Measurements from ENCODE around the gene PRELID3B.

The PRELID3B gene

DNA sequence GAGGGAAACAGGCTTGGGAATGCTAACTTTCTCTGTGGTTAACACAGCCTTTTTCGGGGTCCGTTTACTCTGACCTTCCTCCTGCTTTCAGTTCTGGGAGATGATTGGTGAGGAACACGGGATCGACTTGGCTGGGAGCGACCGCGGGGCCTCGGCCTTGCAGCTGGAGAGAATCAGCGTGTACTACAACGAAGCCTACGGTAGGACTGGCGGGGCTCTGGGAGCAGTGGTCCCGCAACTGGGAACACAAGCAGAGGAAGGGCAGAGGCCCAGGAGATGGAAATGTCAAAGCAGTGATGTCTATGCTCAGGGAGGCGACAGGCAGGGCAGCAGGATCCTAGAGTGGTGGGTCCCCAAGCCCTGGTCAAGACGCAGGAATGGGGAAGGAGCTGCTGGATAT is 19.8 kb downstream of the PRELID3B start:
- intact Hi-C loops (cut with DNase I; ENCODE audit: low total_unique reads) = no loop called here
- peaks cover 29 to 52% (median 37%) of the 10 kb centered on the region in 3 donors for H3K36me3 ChIP-seq
- no peak overlapping the region for H3K27ac ChIP-seq
- H3K4me1 ChIP-seq = peaks cover 0 to 11% (median 3%) of the 10 kb centered on the region in 4 donors
- no peak overlapping the region for H3K4me3 ChIP-seq
- DNase-seq = no peak
- TF ChIP-seq, protein P1, sequence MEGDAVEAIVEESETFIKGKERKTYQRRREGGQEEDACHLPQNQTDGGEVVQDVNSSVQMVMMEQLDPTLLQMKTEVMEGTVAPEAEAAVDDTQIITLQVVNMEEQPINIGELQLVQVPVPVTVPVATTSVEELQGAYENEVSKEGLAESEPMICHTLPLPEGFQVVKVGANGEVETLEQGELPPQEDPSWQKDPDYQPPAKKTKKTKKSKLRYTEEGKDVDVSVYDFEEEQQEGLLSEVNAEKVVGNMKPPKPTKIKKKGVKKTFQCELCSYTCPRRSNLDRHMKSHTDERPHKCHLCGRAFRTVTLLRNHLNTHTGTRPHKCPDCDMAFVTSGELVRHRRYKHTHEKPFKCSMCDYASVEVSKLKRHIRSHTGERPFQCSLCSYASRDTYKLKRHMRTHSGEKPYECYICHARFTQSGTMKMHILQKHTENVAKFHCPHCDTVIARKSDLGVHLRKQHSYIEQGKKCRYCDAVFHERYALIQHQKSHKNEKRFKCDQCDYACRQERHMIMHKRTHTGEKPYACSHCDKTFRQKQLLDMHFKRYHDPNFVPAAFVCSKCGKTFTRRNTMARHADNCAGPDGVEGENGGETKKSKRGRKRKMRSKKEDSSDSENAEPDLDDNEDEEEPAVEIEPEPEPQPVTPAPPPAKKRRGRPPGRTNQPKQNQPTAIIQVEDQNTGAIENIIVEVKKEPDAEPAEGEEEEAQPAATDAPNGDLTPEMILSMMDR (IDR thresholded peaks at IDR 0.05) = no peak
- no peaks in the 10 kb centered on the region for H3K27me3 ChIP-seq
- H3K9me3 ChIP-seq = no peaks in the 10 kb centered on the region

DNA sequence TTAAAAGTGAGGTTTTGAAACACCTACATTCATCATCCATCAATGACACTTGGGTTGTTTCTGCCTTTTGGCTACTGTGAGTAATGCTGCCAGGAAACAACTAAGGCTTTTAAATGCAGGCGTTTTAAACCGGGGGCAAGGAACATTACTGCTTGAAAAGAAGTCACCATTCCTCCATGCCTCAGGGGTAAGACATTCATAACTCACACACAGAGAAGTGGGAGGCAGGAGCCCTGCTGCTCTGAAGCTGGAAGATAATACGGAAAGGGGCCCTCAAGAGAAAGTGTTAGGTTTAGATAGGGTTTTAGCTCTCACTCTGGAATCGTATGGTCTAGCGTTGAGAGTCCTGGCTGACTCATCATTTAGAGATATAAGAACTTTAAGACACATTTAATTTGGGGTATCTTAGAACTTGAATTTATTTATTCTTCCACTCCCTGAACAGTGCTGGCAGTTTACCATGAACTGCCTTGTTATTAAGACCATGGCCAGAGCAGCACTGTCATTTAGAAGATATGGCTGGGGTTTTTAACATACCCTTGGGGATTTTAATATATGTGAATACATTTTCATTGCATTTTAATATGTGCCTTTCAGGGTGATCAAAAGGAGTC is 21.5 kb downstream of the PRELID3B start:
- DNase-seq = no peak
- intact Hi-C loops (cut with DNase I; ENCODE audit: low total_unique reads) = no loop called here

DNA sequence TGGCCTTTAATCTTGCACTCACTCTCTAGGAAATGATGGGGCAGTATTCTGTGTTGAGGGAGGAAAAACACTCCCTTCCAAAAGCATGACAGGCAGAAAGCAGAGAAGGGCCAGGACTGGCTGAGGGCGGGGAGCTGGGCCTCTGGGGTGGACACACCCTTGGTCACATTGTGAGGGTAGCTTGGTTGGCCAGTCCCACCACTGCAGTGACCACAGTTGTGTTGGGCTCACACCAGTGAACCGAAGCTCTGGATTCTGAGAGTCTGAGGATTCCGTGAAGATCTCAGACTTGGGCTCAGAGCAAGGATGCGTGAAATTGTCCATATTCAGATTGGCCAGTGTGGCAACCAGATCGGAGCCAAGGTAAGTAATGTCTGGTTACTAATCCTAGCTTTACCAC is 23.4 kb downstream of the PRELID3B start, which contains the start of gene TUBB1:
TUBB1 (plus strand) TSS at position 213 of the 400 bp plus-strand sequence; CDS start at position 307, 94 bp downstream.
- H3K36me3 ChIP-seq = peaks cover 4 to 19% (median 9%) of the 10 kb centered on the region in 3 donors
- no peaks in the 10 kb centered on the region for H3K9me3 ChIP-seq
- TF ChIP-seq, protein P1 (IDR thresholded peaks at IDR 0.05) = no peak
- no peak within 1 kb of the TSS for H3K4me3 ChIP-seq
- no peak for DNase-seq
- no peaks in the 10 kb centered on the region for H3K4me1 ChIP-seq
- H3K27me3 ChIP-seq = no peaks in the 10 kb centered on the region
- intact Hi-C loops (cut with DNase I; ENCODE audit: low total_unique reads) = no loop called here
- H3K27ac ChIP-seq = no peak within 1 kb of the TSS

More for the DNA sequence above, 21.5 kb downstream of the PRELID3B start:
- Histone ChIP-seq H3K27ac (no peak overlapping the region), H3K4me1 (no peaks in the 10 kb centered on the region), H3K36me3 (peaks cover 22 to 37% (median 26%) of the 10 kb centered on the region in 3 donors), H3K27me3 (no peaks in the 10 kb centered on the region), H3K4me3 (no peak overlapping the region), H3K9me3 (no peaks in the 10 kb centered on the region)
- TF ChIP-seq, protein P1 (IDR thresholded peaks at IDR 0.05) = no peak

DNA sequence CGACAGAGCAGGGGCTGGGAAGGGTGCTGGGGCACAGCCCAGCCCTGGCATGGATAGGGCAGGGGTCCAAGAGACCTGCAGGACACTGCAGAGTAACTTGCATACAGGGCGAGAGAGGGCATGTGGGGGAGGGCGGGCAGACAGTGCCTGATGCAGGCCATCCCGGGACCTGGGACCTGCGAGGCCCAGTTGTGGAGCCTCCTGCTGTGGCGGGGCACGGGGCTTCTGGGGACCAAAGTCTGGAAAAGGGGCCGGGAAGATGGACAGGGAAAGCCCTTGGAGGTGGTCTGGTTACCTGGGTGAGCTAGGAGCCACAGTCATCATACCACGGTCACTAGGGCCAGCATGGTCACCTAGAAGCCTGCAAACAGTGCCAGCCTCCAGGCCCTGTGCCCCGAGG is 23.8 kb downstream of the PRELID3B start:
- TF ChIP-seq, protein P1 (IDR thresholded peaks at IDR 0.05) = no peak
- intact Hi-C loops (cut with DNase I; ENCODE audit: low total_unique reads) = no loop called here
- no peak for DNase-seq
- Histone ChIP-seq H3K36me3 (peaks cover 0 to 15% (median 5%) of the 10 kb centered on the region in 3 donors), H3K27ac (no peak overlapping the region), H3K9me3 (no peaks in the 10 kb centered on the region), H3K4me3 (no peak overlapping the region), H3K27me3 (no peaks in the 10 kb centered on the region), H3K4me1 (no peaks in the 10 kb centered on the region)

DNA sequence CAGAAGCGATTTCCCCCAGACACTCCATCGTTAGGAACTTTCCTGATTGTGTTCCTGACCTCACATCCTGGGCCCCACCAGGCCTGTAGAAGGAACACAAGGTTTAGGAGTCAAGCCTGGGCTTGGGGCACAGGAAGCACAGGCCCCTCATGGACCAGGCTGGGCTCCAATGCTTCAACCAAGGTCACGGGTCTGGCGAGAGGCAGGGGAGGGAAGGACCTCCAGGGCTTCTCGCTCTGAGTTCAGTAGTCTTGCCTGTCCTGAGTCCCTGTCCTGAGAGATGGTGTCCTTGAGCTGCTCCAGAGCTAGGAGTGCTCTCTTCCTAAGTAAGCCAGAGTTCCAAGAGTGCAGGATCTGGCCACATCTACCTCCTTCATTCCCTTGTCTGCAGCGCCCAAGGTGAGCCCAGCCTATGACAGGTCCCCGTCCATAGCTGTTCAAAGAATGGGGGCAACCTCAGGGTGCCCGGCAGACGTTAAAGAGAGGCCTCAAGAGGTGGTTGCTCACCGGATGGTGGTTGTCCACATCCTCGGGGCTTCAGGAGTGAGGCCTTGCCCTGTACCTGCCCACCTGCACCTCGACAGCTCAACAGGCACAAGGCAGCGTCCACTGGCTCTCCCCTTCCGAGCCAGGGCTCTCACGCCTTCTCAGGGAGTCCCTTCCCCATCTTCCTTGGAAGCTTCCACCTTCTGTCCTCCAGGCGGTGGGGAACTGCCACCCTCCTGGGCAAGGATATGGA is 24.9 kb downstream of the PRELID3B start:
- no peaks in the 10 kb centered on the region for H3K27me3 ChIP-seq
- H3K4me3 ChIP-seq = no peak overlapping the region
- H3K36me3 ChIP-seq = peaks cover 0 to 4% (median 0%) of the 10 kb centered on the region in 3 donors
- H3K4me1 ChIP-seq = no peaks in the 10 kb centered on the region
- no peaks in the 10 kb centered on the region for H3K9me3 ChIP-seq
- intact Hi-C loops (cut with DNase I; ENCODE audit: low total_unique reads) = no loop called here
- no peak for DNase-seq
- TF ChIP-seq, protein P1 (IDR thresholded peaks at IDR 0.05) = no peak
- no peak overlapping the region for H3K27ac ChIP-seq

Data from tibial artery (tissue), 4 donors.